HG02884 (cell line): Measurements from ENCODE around the gene WDR81.

Experiments
- ATAC-seq: cut with Tn5 transposase; IDR thresholded peaks from one replicate; pipeline ENCODE4 v1.9.1; 2021; ENCODE audit warnings: mild to moderate bottlenecking, moderate library complexity; ENCODE audit not compliant: unreplicated experiment

WDR81 gene

DNA sequence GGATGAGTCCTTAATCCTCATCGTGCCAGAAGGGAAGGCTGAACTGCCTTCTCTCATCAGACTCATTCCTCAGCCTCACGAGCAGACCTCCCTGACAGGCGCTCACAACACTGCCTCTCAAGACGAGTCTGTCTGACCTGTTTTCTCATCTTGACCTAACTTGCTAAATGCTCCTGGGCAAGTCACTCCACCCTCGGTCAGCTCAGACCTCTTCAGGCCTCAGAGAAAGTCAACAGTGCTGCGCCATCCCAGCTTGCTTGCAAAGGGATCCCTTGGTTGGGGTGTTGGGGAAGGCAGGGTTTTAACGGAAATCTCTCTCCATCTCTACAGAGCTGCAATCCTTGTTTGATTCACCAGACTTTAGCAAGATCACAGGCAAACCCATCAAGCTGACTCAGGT lies 52.4 kb downstream of the WDR81 start:
- no peak for ATAC-seq

GRCh38 chr17:1779571-1780131 lies 55.1 kb downstream of the WDR81 start:
- no peak for ATAC-seq

DNA sequence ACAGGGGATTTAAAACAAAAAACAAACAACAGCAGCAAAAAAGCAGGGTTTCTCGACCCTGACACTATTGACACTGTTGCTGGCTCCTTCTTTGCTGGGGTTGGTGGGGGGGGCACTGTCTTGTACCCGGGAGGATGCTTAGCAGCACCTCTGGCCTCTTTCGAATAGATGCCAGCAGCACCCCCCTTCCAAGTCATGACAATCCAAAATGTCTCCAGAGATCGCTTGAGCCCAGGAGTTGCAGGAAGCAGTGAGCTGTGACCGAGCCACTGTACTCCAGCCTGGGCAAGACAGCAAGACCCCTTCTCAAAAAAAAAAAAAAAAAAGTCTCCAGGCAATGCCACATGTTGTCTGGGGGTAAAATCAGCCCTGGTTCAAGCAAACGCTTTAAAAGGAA lies 57.7 kb downstream of the WDR81 start:
- no peak for ATAC-seq

DNA sequence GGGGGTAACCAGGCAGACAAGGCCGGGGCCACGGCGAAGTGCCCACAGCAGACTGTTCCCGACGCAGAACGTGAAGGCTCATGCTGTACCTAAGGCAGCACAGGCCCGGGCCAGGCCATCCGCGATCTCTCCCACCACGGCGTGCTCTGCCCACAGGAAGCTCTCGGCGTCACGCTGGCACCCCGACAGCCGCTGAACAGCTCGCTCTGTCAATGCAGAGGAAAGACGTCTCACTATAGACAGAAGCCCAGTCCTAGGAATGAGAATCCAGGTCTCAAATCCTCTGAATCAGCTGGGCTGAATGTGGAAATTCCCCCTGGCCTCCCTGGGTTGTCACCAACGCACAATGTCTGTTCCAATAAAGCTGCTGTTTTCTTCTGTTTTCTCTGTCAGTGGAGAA lies 58.8 kb downstream of the WDR81 start:
- no peak for ATAC-seq

DNA sequence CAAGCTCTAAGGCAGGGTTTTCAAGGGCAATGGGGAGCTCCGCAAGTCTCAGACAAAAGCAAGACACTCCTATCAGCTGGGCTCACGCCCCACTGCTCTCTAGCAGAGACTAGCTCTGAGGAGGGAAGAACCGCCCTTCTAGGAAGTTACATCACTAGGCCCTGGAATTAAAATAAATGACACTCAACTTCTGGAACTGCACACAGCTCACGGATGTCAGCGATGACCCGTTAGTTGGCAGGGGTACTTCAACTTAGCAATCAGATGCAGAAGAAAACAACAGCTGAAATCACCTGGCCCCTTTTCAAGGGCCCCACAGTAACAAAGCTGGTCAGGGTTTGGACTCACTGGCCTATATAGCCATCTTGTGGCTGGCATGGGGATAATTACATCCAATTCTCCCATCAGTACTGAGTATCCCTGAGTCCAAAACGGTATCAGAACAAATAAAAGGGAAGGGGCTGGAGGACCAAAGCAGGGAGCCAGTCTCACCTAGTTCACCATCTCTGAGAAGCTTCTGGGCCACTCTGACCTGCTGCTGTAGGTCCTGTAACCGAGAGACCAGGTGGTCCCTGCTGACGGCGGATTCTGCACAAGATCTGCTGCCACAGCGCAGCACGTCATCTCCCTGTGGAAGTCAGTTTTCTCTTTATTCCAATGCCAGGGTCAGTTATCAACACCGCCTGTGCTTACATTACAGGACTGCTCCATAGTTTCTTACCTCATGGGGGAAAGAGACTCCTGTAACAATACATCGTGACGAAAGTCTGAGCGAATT lies 59.5 kb downstream of the WDR81 start:
- no peak for ATAC-seq

GRCh38 chr17:1785930-1786329 lies 61.4 kb downstream of the WDR81 start:
- no peak for ATAC-seq

- ATAC-seq, result no peak
Observed at GRCh38 chr17:1786708-1787107, 62.2 kb downstream of the WDR81 start.

GRCh38 chr17:1787301-1787902 lies 62.9 kb downstream of the WDR81 start:
- ATAC-seq, result no peak
